G401 (cell line): ENCODE results near the gene DEPDC1B. TPM values are rescaled to one million over a fixed set of nuclear protein-coding genes. Genes with fewer than 3 reads are reported as not detected.
"Not testable (repeated sequence)": the region's sequence is repeated elsewhere in the genome, so short reads cannot be mapped to it uniquely, and the experiment has no call there.

ENCODE experiments used
- DNase-seq: peaks from one replicate; pipeline ENCODE4 v3.0.0-alpha.2; 2015; ENCODE audit warnings: low spot score
- in situ Hi-C: cut with HindIII; loops from 2 replicates; pipeline ENCODE4 v1.10.0; 2016; ENCODE audit warnings: low sequenced_read_pairs, mixed read lengths
- total RNA-seq: library from RNA; depleted of rRNA; stranded (reverse); fragments of >200 nt; shearing (Covaris generic); gene quantifications from 2 replicates; pipeline ENCODE4 v1.2.3, GENCODE V29; 2014

Gene DEPDC1B
- total RNA-seq, 1 experiment from 2014 or later: 223 TPM

- in situ Hi-C loops: no loop called here
- peak; percentile 71 for DNase-seq
These were observed 1.5 kb upstream of the DEPDC1B start for GRCh38 chr5:60701321-60701968.

GRCh38 chr5:60700416-60700757, 421 bp upstream of the DEPDC1B start:
- in situ Hi-C loops: no loop called here
- peak; percentile 71 for DNase-seq

GRCh38 chr5:60699288-60699608, 718 bp downstream of the DEPDC1B start:
- DNase-seq: no peak
- in situ Hi-C loops: no loop called here

- in situ Hi-C loops: no loop called here
- DNase-seq: no peak
These were observed 1.6 kb downstream of the DEPDC1B start for GRCh38 chr5:60698336-60698735.

- DNase-seq: no peak
- in situ Hi-C loops: no loop called here
These were observed 9.6 kb downstream of the DEPDC1B start for GRCh38 chr5:60690326-60690725.

- in situ Hi-C loops: no loop called here
- DNase-seq: no peak
These were observed 11.0 kb downstream of the DEPDC1B start for GRCh38 chr5:60688980-60689379.

GRCh38 chr5:60687927-60688720, 11.8 kb downstream of the DEPDC1B start:
- in situ Hi-C loops: no loop called here
- DNase-seq: peak; percentile 20

GRCh38 chr5:60686157-60686556, 13.8 kb downstream of the DEPDC1B start:
- DNase-seq: no peak
- in situ Hi-C loops: no loop called here

GRCh38 chr5:60685700-60686099, 14.3 kb downstream of the DEPDC1B start:
- in situ Hi-C loops: no loop called here
- no peak for DNase-seq

- no peak for DNase-seq
- in situ Hi-C loops: no loop called here
These were observed 14.9 kb downstream of the DEPDC1B start for GRCh38 chr5:60685028-60685427.

- DNase-seq, in situ Hi-C loops: not testable (repeated sequence)
These were observed 18.0 kb downstream of the DEPDC1B start for GRCh38 chr5:60682007-60682406.

GRCh38 chr5:60679816-60680215, 20.1 kb downstream of the DEPDC1B start:
- no peak for DNase-seq
- in situ Hi-C loops: no loop called here

- in situ Hi-C loops: no loop called here
- peak; percentile 40 for DNase-seq
These were observed 21.9 kb downstream of the DEPDC1B start for GRCh38 chr5:60677850-60678664.

- no peak for DNase-seq
- in situ Hi-C loops: no loop called here
These were observed 24.7 kb downstream of the DEPDC1B start for GRCh38 chr5:60675286-60675685.

- in situ Hi-C loops: no loop called here
- no peak for DNase-seq
These were observed 25.5 kb downstream of the DEPDC1B start for GRCh38 chr5:60674251-60675069.

GRCh38 chr5:60673334-60673733, 26.6 kb downstream of the DEPDC1B start:
- in situ Hi-C loops: no loop called here

GRCh38 chr5:60672693-60673264, 27.2 kb downstream of the DEPDC1B start:
- in situ Hi-C loops: no loop called here
- DNase-seq: no peak

More at GRCh38 chr5:60673334-60673733, 26.6 kb downstream of the DEPDC1B start:
- DNase-seq: no peak

GRCh38 chr5:60671899-60672692, 27.9 kb downstream of the DEPDC1B start:
- in situ Hi-C loops: no loop called here

More at GRCh38 chr5:60671899-60672692, 27.9 kb downstream of the DEPDC1B start:
- DNase-seq: no peak
